ENCODE measurements around the gene FMNL2. TPM values are rescaled to one million over a fixed set of nuclear protein-coding genes. Genes with fewer than 3 reads are reported as not detected.
A peak's percentile ranks its signal among the peaks of the same experiment; 100 is the strongest.

Gene FMNL2
- total RNA-seq, 1 donor from 2014 or later: 5.5 TPM

- no peak for TF ChIP-seq CTCF (IDR thresholded peaks at IDR 0.05; ENCODE audit: borderline replicate concordance)
- Histone ChIP-seq H3K27me3 (ENCODE audit: low read depth) (no peaks in the 10 kb centered on the region), H3K9me3 (replicated peaks) (no peaks in the 10 kb centered on the region), H3K36me3 (no peaks in the 10 kb centered on the region), H3K4me3 (no peak overlapping the region), H3K4me1 (peaks cover 21% of the 10 kb centered on the region), H3K27ac (replicated peaks) (no peak overlapping the region)
- no peak for DNase-seq
- intact Hi-C loops (cut with micrococcal nuclease): no loop called here
Measured at GRCh38 chr2:152483276-152484063, 148.5 kb downstream of the FMNL2 start.

DNA sequence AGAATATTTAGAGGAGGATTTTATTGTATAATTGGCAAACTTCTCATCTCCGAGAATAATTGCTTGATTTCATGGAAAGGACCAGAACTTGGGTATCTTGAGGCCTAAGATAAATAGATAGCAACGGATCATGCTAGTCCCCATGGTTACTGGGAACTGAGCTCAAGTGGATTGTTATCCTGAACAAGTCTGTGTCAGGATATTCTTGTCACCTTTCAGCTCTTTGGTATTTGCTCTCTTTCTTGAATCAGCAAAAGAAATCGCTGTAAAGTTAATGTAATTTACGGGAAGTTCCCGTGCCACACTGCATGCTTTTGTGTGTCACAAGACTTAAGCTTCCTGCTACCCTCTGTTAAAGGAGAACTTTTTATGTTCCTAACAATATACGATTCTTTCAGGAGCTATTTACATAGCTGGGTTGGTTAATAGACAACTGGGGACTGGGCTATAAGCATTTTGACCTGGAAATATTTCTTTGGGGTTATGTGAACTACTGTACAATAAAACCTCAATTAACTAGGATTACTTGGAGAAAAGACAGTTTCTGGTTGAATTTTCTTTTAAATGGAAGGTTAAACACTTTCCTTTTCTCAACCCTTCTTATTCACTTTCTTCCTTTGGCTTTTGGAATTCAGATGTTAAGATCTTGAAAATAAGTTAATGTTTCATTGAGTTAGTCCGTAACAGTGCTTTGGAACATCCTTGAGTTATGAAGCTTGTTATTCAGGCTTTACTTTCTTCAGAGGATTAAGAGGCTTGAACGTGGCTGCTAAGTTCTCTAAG is 151.2 kb downstream of the FMNL2 start:
- Histone ChIP-seq H3K9me3 (replicated peaks) (no peaks in the 10 kb centered on the region), H3K27ac (replicated peaks) (peak overlapping the region; percentile 16), H3K27me3 (ENCODE audit: low read depth) (no peaks in the 10 kb centered on the region), H3K36me3 (no peaks in the 10 kb centered on the region), H3K4me3 (no peak overlapping the region), H3K4me1 (peaks cover 27% of the 10 kb centered on the region)
- no peak for DNase-seq
- no peak for TF ChIP-seq CTCF (IDR thresholded peaks at IDR 0.05; ENCODE audit: borderline replicate concordance)
- intact Hi-C loops (cut with micrococcal nuclease): no loop called here

DNA sequence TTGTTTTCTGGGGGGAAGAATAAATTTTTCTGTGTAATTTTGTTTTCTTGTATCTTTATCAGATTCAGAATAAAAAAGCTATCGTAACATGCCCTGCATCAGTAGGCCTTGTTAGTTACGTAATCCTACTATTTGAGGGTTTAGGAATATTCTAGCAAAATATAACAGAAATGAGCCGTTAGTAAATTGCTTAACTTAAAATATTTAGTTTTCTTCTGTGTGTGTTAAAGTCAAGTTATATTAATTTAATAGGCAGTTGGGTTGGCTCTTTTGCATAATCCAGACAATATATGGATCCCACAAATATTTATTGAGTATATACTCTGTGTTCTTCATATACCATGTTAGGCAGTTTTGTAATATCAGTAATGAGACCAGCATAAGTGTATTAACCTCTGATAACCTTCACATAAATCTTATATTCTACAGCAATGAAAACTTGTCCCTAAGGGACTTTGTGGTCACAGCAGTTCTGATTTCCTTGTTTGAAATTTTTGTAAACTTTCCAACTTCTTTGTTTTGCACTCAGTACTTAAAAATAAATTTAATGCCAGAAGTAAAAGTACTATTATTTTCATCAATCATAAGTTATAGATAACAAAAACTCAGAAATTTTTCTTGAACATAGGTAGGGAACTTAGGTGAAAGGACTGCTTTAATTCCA is 151.9 kb downstream of the FMNL2 start:
- intact Hi-C loops (cut with micrococcal nuclease): no loop called here
- Histone ChIP-seq H3K4me3 (no peak overlapping the region), H3K27me3 (ENCODE audit: low read depth) (no peaks in the 10 kb centered on the region), H3K9me3 (replicated peaks) (no peaks in the 10 kb centered on the region), H3K27ac (replicated peaks) (peak overlapping the region; percentile 16), H3K36me3 (no peaks in the 10 kb centered on the region), H3K4me1 (peaks cover 34% of the 10 kb centered on the region)
- DNase-seq: no peak
- TF ChIP-seq CTCF (IDR thresholded peaks at IDR 0.05; ENCODE audit: borderline replicate concordance): no peak

DNA sequence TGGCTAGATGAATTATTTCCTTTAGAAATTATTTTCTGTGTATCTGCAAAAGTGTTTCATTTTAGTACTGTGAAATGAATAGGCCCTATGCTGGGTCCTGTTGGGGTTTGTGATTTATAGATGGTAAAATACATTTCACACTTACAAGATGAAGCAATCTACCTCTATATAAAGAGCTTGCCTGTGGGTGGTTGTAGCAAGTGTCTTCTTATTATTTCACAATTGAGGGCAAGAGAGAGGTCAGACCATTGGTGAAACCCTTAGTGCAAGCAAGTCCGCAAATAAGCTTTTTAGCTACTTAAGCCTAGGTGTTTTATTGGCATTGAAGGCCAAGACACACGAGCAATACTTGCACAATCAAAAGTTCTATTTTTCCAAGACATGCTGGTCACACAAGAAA is 153.1 kb downstream of the FMNL2 start:
- H3K27ac ChIP-seq (replicated peaks): no peak overlapping the region
- peaks cover 40% of the 10 kb centered on the region for H3K4me1 ChIP-seq
- no peaks in the 10 kb centered on the region for H3K36me3 ChIP-seq
- DNase-seq: no peak
- no peaks in the 10 kb centered on the region for H3K27me3 ChIP-seq (ENCODE audit: low read depth)
- intact Hi-C loops (cut with micrococcal nuclease): no loop called here
- no peak for TF ChIP-seq CTCF (IDR thresholded peaks at IDR 0.05; ENCODE audit: borderline replicate concordance)
- no peaks in the 10 kb centered on the region for H3K9me3 ChIP-seq (replicated peaks)
- H3K4me3 ChIP-seq: no peak overlapping the region

GRCh38 chr2:152489364-152489763 is 154.4 kb downstream of the FMNL2 start:
- no peak for DNase-seq
- H3K27ac ChIP-seq (replicated peaks): no peak overlapping the region
- intact Hi-C loops (cut with micrococcal nuclease): no loop called here
- H3K27me3 ChIP-seq (ENCODE audit: low read depth): no peaks in the 10 kb centered on the region
- H3K36me3 ChIP-seq: no peaks in the 10 kb centered on the region
- no peaks in the 10 kb centered on the region for H3K9me3 ChIP-seq (replicated peaks)
- no peak overlapping the region for H3K4me3 ChIP-seq
- TF ChIP-seq CTCF (IDR thresholded peaks at IDR 0.05; ENCODE audit: borderline replicate concordance): no peak
- peaks cover 53% of the 10 kb centered on the region for H3K4me1 ChIP-seq
